Calu3 (cell line): ENCODE results near the gene TMEM9. TPM values are rescaled to one million over a fixed set of nuclear protein-coding genes. Genes with fewer than 3 reads are reported as not detected.

Experiments
- BruUV-seq: library from RNA; stranded (reverse); fragments of 400-500 nt; replicated peaks from 2 replicates; lab custom pipeline; 2021; lab: Mats Ljungman, UMichigan
- CTCF ChIA-PET: fragments of 300-600 bp; sonication (Branson Sonifier 250); formaldehyde crosslinking; loops from one replicate; lab custom pipeline; 2022; ENCODE audit warnings: antibody characterized with exemption; lab: Charles Lee
- DNase-seq: peaks from one replicate; pipeline ENCODE4 v3.0.0; 2022
- H3K27ac Mint-ChIP-seq: one replicate; pipeline ENCODE4 v1.8.0; 2022; ENCODE audit warnings: mixed read lengths; ENCODE audit not compliant: unreplicated experiment
- H3K27me3 Mint-ChIP-seq: one replicate; pipeline ENCODE4 v1.8.0; 2022; ENCODE audit warnings: mixed read lengths; ENCODE audit not compliant: unreplicated experiment
- H3K36me3 Mint-ChIP-seq: one replicate; pipeline ENCODE4 v1.8.0; 2022; ENCODE audit warnings: mild to moderate bottlenecking, moderate library complexity, mixed read lengths; ENCODE audit not compliant: insufficient read depth, unreplicated experiment
- H3K4me1 Mint-ChIP-seq: one replicate; pipeline ENCODE4 v1.8.0; 2022; ENCODE audit warnings: mild to moderate bottlenecking, low read depth, mixed read lengths; ENCODE audit not compliant: unreplicated experiment
- H3K4me3 Mint-ChIP-seq: one replicate; pipeline ENCODE4 v1.8.0; 2022; ENCODE audit warnings: mild to moderate bottlenecking, low read depth, moderate library complexity, mixed read lengths; ENCODE audit not compliant: unreplicated experiment
- H3K9me3 Mint-ChIP-seq: one replicate; pipeline ENCODE4 v1.8.0; 2022; ENCODE audit warnings: low read depth, mixed read lengths; ENCODE audit not compliant: unreplicated experiment
- intact Hi-C: fragments of 100-400 bp; cut with micrococcal nuclease; formaldehyde crosslinking; loops from one replicate; pipeline ENCODE4 v1.10.0; 2022; ENCODE audit not compliant: unreplicated experiment
- total RNA-seq: library from RNA; stranded (reverse); gene quantifications from 2 replicates; pipeline ENCODE4 v1.2.3, GENCODE V29; 2022
- TF ChIP-seq, protein P1 (sequence below): fragments of 200-600 bp; IDR thresholded peaks from one replicate; pipeline ENCODE4 v1.8.0; 2022; ENCODE audit warnings: antibody characterized with exemption; ENCODE audit not compliant: unreplicated experiment

The TMEM9 gene
- total RNA-seq, 1 experiment from 2014 or later: 99.5 TPM

DNA sequence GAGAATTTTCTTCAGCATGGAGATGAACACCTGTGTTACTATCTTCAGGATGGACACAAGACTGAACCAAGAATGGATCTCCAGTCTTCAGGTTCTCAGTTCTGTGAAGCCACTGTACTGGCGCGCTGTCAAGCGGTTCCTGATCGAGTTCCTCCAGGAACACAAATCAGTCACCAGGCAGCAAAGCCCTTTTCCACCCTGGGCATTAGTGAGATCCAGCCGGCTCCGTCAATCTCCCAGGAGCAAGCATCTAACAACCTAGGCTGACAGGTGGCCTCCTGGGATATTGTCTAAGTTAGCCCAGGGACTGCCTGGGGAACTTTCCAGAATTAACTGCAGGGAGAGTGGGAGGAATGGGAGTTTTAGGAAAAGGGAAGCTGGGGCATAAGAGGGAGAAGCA is 26.6 kb upstream of the TMEM9 start:
- TF ChIP-seq, protein P1, sequence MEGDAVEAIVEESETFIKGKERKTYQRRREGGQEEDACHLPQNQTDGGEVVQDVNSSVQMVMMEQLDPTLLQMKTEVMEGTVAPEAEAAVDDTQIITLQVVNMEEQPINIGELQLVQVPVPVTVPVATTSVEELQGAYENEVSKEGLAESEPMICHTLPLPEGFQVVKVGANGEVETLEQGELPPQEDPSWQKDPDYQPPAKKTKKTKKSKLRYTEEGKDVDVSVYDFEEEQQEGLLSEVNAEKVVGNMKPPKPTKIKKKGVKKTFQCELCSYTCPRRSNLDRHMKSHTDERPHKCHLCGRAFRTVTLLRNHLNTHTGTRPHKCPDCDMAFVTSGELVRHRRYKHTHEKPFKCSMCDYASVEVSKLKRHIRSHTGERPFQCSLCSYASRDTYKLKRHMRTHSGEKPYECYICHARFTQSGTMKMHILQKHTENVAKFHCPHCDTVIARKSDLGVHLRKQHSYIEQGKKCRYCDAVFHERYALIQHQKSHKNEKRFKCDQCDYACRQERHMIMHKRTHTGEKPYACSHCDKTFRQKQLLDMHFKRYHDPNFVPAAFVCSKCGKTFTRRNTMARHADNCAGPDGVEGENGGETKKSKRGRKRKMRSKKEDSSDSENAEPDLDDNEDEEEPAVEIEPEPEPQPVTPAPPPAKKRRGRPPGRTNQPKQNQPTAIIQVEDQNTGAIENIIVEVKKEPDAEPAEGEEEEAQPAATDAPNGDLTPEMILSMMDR: no peak
- peaks cover 73% of the 10 kb centered on the region for H3K27me3 Mint-ChIP-seq

DNA sequence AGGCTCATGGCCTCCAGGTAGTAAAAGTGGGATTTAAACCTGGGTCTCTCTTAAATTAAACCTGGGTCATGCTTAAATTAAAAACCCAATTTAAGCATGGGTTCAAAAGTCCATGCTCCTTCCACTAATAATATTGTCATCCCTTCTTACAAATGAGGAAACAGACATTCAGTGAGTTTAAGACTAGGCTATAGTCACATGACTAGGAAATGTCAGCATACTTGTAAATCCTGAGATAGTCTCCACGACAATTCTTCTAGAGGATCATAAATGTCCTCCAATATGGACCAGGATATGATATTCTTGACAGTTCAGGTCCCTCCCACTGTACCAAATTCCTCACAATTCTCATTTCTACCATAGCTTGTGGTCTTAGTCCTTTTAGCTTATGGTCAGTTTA is 25.9 kb upstream of the TMEM9 start:
- no peak for DNase-seq
- no TSS peak for BruUV-seq
- CTCF ChIA-PET: no interaction called here
- no peak overlapping the region for H3K27ac Mint-ChIP-seq
- intact Hi-C loops: no loop called here
- no peak overlapping the region for H3K4me3 Mint-ChIP-seq
- no peaks in the 10 kb centered on the region for H3K36me3 Mint-ChIP-seq
- peaks cover 72% of the 10 kb centered on the region for H3K27me3 Mint-ChIP-seq
- TF ChIP-seq, protein P1: no peak
- no peaks in the 10 kb centered on the region for H3K9me3 Mint-ChIP-seq
- H3K4me1 Mint-ChIP-seq: peaks cover 15% of the 10 kb centered on the region

More for the DNA sequence above, 26.6 kb upstream of the TMEM9 start:
- Mint-ChIP-seq H3K4me3 (no peak overlapping the region), H3K9me3 (no peaks in the 10 kb centered on the region), H3K4me1 (peaks cover 15% of the 10 kb centered on the region), H3K27ac (no peak overlapping the region), H3K36me3 (no peaks in the 10 kb centered on the region)
- no peak for DNase-seq
- no TSS peak for BruUV-seq
- intact Hi-C loops: no loop called here
- CTCF ChIA-PET: no interaction called here

DNA sequence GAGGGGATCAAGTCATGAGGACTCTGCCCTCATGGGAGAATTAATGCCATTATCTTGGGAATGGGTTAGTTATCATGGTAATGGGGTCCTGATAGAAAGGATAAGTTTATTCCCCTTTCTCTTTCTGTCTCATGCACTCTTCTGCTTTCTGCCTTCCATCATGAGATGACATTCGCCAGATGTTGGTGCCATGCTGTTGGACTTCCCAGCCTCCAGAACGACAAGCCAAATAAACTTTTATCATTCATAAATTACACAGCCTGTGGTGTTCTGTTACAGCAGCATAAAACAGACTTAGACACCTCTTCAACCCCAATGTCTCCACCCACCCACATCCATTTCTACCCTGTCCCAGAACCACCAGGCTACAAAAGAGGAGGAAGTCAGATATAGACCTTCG is 24.4 kb upstream of the TMEM9 start:
- H3K27ac Mint-ChIP-seq: no peak overlapping the region
- H3K9me3 Mint-ChIP-seq: no peaks in the 10 kb centered on the region
- TF ChIP-seq, protein P1: no peak
- no peak overlapping the region for H3K4me3 Mint-ChIP-seq
- H3K4me1 Mint-ChIP-seq: peaks cover 6% of the 10 kb centered on the region
- peaks cover 60% of the 10 kb centered on the region for H3K27me3 Mint-ChIP-seq
- DNase-seq: no peak
- BruUV-seq: no TSS peak
- intact Hi-C loops: no loop called here
- no peaks in the 10 kb centered on the region for H3K36me3 Mint-ChIP-seq
- CTCF ChIA-PET: interaction anchor here (0.6 kb wide), 1 partner anchor 23 kb away, joined by 4 read pairs; no protein-coding TSS in a partner anchor

DNA sequence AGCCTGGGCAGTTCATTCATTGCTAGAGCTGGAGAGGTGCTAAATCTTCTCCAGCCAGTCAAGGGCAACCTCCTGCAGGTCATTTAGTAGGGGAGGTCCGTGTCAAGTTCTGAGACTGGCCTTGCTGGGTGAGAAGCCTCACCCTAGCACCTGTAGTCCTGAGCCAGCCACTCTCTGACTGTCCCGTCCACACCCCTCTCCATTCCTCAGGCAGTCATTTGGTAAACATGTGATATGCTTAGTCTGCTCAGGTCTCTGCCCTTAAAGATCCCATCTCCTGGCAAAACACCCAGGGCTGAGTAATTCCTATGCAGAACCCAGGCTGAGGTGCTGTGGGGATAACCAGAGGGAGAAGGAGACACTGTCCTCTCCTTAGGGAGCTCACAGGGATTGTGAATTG is 22.7 kb upstream of the TMEM9 start:
- CTCF ChIA-PET: interaction anchor here (0.8 kb wide), 1 partner anchor 499 kb away, joined by 3 read pairs; no protein-coding TSS in a partner anchor
- Mint-ChIP-seq H3K4me1 (peaks cover 8% of the 10 kb centered on the region), H3K27ac (no peak overlapping the region), H3K9me3 (no peaks in the 10 kb centered on the region), H3K36me3 (peaks cover 2% of the 10 kb centered on the region), H3K27me3 (peaks cover 42% of the 10 kb centered on the region), H3K4me3 (no peak overlapping the region)
- intact Hi-C loops: no loop called here
- TF ChIP-seq, protein P1: no peak
- no peak for DNase-seq
- no TSS peak for BruUV-seq
